ENCODE data around the gene KDM7A.

- TF ChIP-seq TCF7 (CRISPR knock-in tag; IDR thresholded peaks at IDR 0.05; ENCODE audit: low read depth), result no peak
- no peak for TF ChIP-seq FOXK1 (CRISPR knock-in tag; IDR thresholded peaks at IDR 0.05)
- TF ChIP-seq ZNF219 (CRISPR knock-in tag; IDR thresholded peaks at IDR 0.05; ENCODE audit: borderline replicate concordance), result no peak
- no peak for TF ChIP-seq CTCF (IDR thresholded peaks at IDR 0.05)
- no peak for TF ChIP-seq JAZF1 (CRISPR knock-in tag; IDR thresholded peaks at IDR 0.05)
- TF ChIP-seq CBFB (CRISPR knock-in tag; IDR thresholded peaks at IDR 0.05; ENCODE audit: low read depth), result no peak
- no peak for TF ChIP-seq JUN (CRISPR knock-in tag; IDR thresholded peaks at IDR 0.05)
- no peak for TF ChIP-seq USF2 (CRISPR knock-in tag; IDR thresholded peaks at IDR 0.05)
- no peak for TF ChIP-seq ATF2 (CRISPR knock-in tag; IDR thresholded peaks at IDR 0.05; ENCODE audit: borderline replicate concordance, low read depth)
- no peak for TF ChIP-seq ZSCAN18 (CRISPR knock-in tag; IDR thresholded peaks at IDR 0.05)
- no peak for TF ChIP-seq NFYB (CRISPR knock-in tag; conservative IDR thresholded peaks at IDR 0.05; ENCODE audit: low read depth)
- TF ChIP-seq SMAD3 (CRISPR knock-in tag; IDR thresholded peaks at IDR 0.05; ENCODE audit: borderline replicate concordance), result no peak
- no peak for TF ChIP-seq ATF3 (CRISPR knock-in tag; conservative IDR thresholded peaks at IDR 0.05)
These were observed 92.6 kb downstream of the KDM7A start for GRCh38 chr7:140084142-140084655.
